Measurements from ENCODE around the gene ADCY7. TPM values are rescaled to one million over a fixed set of nuclear protein-coding genes. Genes with fewer than 3 reads are reported as not detected.
A peak's percentile ranks its signal among the peaks of the same experiment; 100 is the strongest.

Gene ADCY7
- total RNA-seq, 4 donors from 2014 or later = 12.7 to 23.5 (median 19.3) TPM

DNA sequence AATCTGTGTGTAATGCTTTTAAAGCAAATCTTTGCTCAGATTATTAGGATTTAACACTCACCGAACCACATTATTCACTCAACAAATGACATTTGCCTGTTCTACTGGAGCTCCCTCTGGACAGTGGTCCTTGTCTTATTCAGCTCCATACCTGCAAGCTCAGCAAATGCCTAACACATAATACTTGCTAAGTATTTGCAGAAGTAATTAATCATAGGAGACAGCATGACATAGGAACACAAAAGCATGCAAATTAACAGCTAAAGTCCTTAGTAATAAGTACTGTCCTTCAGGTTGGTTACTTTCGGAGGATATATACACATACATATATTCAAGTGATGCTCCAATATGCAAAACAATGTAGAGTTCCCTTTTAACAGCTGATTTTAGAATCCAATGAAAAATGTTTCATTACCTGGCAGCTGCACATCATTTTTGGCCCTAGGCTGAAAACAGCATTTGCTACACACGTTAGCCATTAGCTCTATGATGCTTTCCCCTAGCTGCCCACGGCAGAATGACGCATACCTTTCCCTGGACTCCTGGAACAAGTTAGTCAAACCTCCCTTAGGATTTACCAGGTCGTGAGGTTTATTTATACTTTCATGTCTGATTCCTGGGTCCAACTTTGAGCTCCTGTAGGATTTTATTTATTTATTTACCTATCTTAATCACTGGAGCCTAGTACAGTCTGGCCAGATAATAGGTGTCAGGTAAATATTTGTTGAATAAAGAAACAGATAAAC lies 93.9 kb downstream of the ADCY7 start:
- H3K9me3 ChIP-seq = no peaks in the 10 kb centered on the region
- peaks cover 13 to 65% (median 13%) of the 10 kb centered on the region in 3 donors for H3K4me1 ChIP-seq
- TF ChIP-seq POLR2A (IDR thresholded peaks at IDR 0.05) = no peak
- TF ChIP-seq, protein P1, sequence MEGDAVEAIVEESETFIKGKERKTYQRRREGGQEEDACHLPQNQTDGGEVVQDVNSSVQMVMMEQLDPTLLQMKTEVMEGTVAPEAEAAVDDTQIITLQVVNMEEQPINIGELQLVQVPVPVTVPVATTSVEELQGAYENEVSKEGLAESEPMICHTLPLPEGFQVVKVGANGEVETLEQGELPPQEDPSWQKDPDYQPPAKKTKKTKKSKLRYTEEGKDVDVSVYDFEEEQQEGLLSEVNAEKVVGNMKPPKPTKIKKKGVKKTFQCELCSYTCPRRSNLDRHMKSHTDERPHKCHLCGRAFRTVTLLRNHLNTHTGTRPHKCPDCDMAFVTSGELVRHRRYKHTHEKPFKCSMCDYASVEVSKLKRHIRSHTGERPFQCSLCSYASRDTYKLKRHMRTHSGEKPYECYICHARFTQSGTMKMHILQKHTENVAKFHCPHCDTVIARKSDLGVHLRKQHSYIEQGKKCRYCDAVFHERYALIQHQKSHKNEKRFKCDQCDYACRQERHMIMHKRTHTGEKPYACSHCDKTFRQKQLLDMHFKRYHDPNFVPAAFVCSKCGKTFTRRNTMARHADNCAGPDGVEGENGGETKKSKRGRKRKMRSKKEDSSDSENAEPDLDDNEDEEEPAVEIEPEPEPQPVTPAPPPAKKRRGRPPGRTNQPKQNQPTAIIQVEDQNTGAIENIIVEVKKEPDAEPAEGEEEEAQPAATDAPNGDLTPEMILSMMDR (IDR thresholded peaks at IDR 0.05) = no peak
- peak; percentile 65 for TF ChIP-seq EP300 (IDR thresholded peaks at IDR 0.05)
- TF ChIP-seq POLR2AphosphoS5 (IDR thresholded peaks at IDR 0.05) = peak; percentile 80
- ATAC-seq = peak; percentile 74
- peaks cover 0 to 32% of the 10 kb centered on the region in 2 donors for H3K36me3 ChIP-seq
- peak overlapping the region; percentile 61 to 84 (median 74) for H3K27ac ChIP-seq
- WGBS, 2 donors (ENCODE audit: low coverage in 1 of 2) = 30 to 43% methylated on average over 6 of the region's 6 CpGs
- no peaks in the 10 kb centered on the region for H3K27me3 ChIP-seq
- no peak overlapping the region for H3K4me3 ChIP-seq

DNA sequence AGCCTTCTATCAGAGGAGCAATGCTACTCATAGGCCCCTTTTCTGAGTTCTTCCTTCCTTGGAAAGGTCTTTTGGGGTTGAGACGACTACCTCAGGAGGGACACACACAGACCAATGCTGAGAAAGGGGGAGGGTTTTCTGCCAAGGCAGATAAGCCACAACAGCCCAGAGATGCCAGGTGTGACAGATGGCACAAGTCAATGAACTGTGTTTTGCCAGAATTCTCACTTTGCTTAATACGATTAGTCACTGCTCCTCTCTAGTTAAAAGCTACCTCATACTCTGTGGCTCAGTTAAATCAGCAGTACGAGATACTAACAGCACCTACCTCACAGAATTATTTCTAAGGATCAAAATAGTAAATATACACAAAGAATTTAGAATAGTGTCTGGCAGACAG lies 94.4 kb downstream of the ADCY7 start:
- Histone ChIP-seq H3K4me1 (peaks cover 13 to 71% (median 13%) of the 10 kb centered on the region in 3 donors), H3K36me3 (peaks cover 0 to 32% of the 10 kb centered on the region in 2 donors), H3K27me3 (no peaks in the 10 kb centered on the region), H3K9me3 (no peaks in the 10 kb centered on the region), H3K27ac (peak overlapping the region; percentile 61 to 84 (median 74)), H3K4me3 (no peak overlapping the region)
- no peak for ATAC-seq
- TF ChIP-seq POLR2A (IDR thresholded peaks at IDR 0.05) (no peak), POLR2AphosphoS5 (IDR thresholded peaks at IDR 0.05) (no peak)
- WGBS, 2 donors (ENCODE audit: low coverage in 1 of 2) = 22 to 39% methylated on average over 3 of the region's 3 CpGs

DNA sequence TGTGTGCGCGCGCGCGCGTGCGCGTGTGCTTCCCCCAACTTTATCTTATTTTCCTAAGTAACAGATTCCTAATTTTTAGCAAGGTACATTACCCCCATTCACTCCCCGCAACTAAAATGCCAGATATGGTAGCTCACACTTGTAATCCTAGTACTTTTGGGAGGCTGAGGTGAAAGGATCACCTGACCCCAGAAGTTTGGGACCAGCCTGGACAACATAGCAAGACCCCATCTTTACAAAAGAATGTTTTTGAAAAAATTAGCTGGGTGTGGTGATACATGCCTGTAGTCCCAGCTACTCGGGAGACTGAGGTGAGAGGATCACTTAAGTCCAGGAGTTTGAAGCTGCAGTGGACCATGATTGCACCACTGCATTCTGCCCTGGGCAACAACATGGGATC lies 97.3 kb downstream of the ADCY7 start:
- peaks cover 25 to 85% (median 29%) of the 10 kb centered on the region in 3 donors for H3K4me1 ChIP-seq
- TF ChIP-seq EP300 (IDR thresholded peaks at IDR 0.05) (no peak), POLR2AphosphoS5 (IDR thresholded peaks at IDR 0.05) (no peak), POLR2A (IDR thresholded peaks at IDR 0.05) (no peak)
- TF ChIP-seq, protein P1 (IDR thresholded peaks at IDR 0.05) = no peak
- H3K27me3 ChIP-seq = no peaks in the 10 kb centered on the region
- ATAC-seq = no peak
- no peaks in the 10 kb centered on the region for H3K9me3 ChIP-seq
- no peak overlapping the region for H3K27ac ChIP-seq
- H3K4me3 ChIP-seq = no peak overlapping the region
- H3K36me3 ChIP-seq = peaks cover 0 to 24% of the 10 kb centered on the region in 2 donors
- WGBS, 2 donors (ENCODE audit: low coverage in 1 of 2) = 63 to 91% methylated on average over 4 to 8 of the region's 10 CpGs

DNA sequence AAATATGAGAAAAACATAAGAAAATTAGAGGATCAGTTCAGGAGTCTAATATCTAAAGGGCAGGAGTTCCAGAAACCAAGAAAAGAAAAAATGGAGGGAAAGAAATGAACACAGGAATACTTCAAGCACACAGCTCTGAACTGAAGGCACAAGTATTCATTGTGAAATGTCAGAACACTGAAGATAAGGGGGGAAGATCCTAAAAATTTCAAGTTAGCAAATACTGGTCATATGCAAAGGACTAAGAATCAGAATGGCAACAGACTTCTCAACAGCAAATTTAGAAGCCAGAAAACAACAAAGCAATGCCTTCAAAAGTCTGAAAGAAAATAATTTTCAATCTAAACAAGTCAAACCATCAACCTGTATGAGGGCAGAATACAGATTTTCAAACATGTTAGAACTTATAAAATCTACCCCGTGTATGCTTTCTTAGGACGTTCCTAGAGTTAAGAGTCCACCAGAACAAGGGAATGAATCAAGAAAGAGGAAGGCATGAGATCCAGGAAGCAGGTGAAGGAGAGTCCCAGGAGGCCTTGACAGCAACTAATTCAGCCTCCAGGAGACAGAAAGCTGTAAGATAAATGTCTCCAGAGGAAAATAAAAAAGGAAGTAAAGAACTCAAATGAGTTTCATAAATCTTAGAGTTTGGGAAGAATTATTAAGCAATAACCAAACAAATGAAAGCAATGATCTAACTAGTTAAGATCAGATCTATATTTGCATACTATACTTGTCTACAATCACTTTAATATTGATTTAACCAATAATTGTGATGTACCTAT lies 99.6 kb downstream of the ADCY7 start:
- no peak for ATAC-seq
- Histone ChIP-seq H3K4me3 (no peak overlapping the region), H3K36me3 (peaks cover 0 to 22% of the 10 kb centered on the region in 2 donors), H3K27me3 (no peaks in the 10 kb centered on the region), H3K9me3 (no peaks in the 10 kb centered on the region), H3K27ac (no peak overlapping the region), H3K4me1 (peaks cover 12 to 66% (median 16%) of the 10 kb centered on the region in 3 donors)
- WGBS, 2 donors (ENCODE audit: low coverage in 1 of 2) = 21 to 38% methylated on average over 2 of the region's 2 CpGs
- TF ChIP-seq EP300 (IDR thresholded peaks at IDR 0.05) (no peak), POLR2A (IDR thresholded peaks at IDR 0.05) (no peak), POLR2AphosphoS5 (IDR thresholded peaks at IDR 0.05) (no peak)
- TF ChIP-seq, protein P1 (IDR thresholded peaks at IDR 0.05) = no peak

Small RNA genes within 50 kb of the gene (small RNA-seq; reads per million reads assigned to genes)
- 0 reads per million in 4 donors for gene MIR6771

Other genes starting within 250 kb of the ADCY7 start
- gene CNEP1R1, start 241.3 kb upstream of the ADCY7 start, total RNA-seq = 10 to 100 TPM; 11.6 to 21.8 (median 15.5) TPM
- gene HEATR3, start 200.6 kb upstream of the ADCY7 start, total RNA-seq = 10 to 100 TPM; 11.2 to 27.4 (median 13.5) TPM
- 10 to 100 TPM; 13.9 to 25.7 (median 20.9) TPM for gene TENT4B, start 113.2 kb upstream of the ADCY7 start, total RNA-seq
- gene BRD7, start 102.4 kb downstream of the ADCY7 start, total RNA-seq = 10 to 100 TPM; 59.1 to 84.0 (median 70.5) TPM

All from gastroesophageal sphincter (tissue), 4 donors.